ENCODE measurements around the gene PPP1R9A. TPM values are rescaled to one million over a fixed set of nuclear protein-coding genes. Genes with fewer than 3 reads are reported as not detected.
"Not testable (repeated sequence)": the region's sequence is repeated elsewhere in the genome, so short reads cannot be mapped to it uniquely, and the experiment has no call there.

PPP1R9A gene
- total and polyA plus RNA-seq, 4 donors, result 2.2 to 59.1 (median 14.6) TPM

DNA sequence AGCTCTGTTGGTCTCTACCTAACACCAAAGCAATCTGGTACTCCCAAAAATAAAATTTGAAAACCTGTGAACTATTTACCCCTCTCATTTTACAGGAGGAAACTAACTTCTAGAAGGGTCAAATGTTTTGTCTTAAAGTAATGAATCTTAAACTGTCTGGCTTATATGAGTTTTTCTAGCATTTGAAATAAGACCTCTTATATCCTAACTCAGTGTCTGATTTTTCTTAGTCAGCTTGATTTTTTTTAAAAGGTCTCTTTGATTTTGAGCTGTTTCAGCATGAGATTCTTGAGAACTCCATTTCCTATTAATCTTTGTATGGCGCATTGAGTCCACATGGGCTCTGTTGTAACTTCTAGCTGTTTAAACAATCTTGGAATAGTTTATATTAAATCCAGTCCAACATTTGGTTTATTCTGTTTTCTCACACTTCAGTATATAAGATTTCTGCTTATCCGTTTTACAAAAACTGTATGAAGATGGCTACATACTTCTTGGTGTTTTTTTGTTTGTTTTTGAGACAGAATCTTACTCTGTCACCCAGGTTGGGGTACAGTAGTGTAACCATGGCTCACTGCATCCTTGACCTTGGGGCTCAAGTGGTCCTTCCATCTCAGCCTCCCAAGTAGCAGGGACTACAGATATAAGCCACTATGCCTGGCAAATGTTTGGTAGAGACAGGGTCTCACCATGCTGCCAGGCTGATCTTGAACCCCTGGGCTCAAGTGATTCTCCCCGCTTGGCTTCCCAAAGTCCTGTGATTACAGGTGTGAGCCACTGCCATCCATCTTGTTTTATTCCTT, 91.1 kb downstream of the PPP1R9A start:
- Histone ChIP-seq H3K27ac (ENCODE audit: low read depth in 1 of 2, low read length in 1 of 2) (peak overlapping the region in 1 of 2 donors; percentile 52), H3K4me1 (ENCODE audit: control insufficient read depth in 5 of 5, insufficient read depth in 5 of 5, low read length in 5 of 5) (peaks cover 2 to 9% (median 6%) of the 10 kb centered on the region in 5 donors), H3K9ac (ENCODE audit: insufficient read depth in 1 of 2, low read length in 2 of 2) (no peak overlapping the region), H3K36me3 (ENCODE audit: control insufficient read depth in 4 of 4, insufficient read depth in 4 of 4, low read length in 4 of 4) (no peaks in the 10 kb centered on the region), H3K4me3 (no peak overlapping the region), H3K27me3 (ENCODE audit: control insufficient read depth in 3 of 3, insufficient read depth in 3 of 3, low read length in 2 of 3) (no peaks in the 10 kb centered on the region), H3K9me3 (ENCODE audit: control insufficient read depth in 4 of 4, insufficient read depth in 3 of 4, low read length in 3 of 4) (no peaks in the 10 kb centered on the region)
- WGBS, 2 donors, result 64 to 73% methylated on average over 3 of the region's 3 CpGs
- TF ChIP-seq, protein P1, sequence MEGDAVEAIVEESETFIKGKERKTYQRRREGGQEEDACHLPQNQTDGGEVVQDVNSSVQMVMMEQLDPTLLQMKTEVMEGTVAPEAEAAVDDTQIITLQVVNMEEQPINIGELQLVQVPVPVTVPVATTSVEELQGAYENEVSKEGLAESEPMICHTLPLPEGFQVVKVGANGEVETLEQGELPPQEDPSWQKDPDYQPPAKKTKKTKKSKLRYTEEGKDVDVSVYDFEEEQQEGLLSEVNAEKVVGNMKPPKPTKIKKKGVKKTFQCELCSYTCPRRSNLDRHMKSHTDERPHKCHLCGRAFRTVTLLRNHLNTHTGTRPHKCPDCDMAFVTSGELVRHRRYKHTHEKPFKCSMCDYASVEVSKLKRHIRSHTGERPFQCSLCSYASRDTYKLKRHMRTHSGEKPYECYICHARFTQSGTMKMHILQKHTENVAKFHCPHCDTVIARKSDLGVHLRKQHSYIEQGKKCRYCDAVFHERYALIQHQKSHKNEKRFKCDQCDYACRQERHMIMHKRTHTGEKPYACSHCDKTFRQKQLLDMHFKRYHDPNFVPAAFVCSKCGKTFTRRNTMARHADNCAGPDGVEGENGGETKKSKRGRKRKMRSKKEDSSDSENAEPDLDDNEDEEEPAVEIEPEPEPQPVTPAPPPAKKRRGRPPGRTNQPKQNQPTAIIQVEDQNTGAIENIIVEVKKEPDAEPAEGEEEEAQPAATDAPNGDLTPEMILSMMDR (IDR thresholded peaks at IDR 0.05; ENCODE audit: control extremely low read depth, extremely low read depth), result no peak
- ATAC-seq (ENCODE audit: insufficient read depth, low FRiP score), result no peak
- peak in 2 of 3 donors; percentile 46 to 68 for DNase-seq

DNA sequence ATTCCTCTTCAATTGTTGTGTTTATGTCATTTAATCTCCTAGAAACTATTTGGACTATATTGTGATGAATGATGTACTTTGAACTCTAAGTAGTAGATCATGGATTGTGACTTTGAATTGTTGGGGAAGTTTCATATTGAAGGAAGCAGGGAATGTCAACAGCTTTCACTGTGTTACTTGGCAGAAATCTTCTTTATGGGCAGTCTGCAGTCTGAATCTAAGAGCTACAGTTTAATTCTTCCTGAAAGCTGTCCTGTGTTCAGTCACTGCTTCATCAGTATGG, 91.6 kb downstream of the PPP1R9A start:
- Histone ChIP-seq H3K9me3 (ENCODE audit: control insufficient read depth in 4 of 4, insufficient read depth in 3 of 4, low read length in 3 of 4) (no peaks in the 10 kb centered on the region), H3K9ac (ENCODE audit: insufficient read depth in 1 of 2, low read length in 2 of 2) (no peak overlapping the region), H3K27me3 (ENCODE audit: control insufficient read depth in 3 of 3, insufficient read depth in 3 of 3, low read length in 2 of 3) (no peaks in the 10 kb centered on the region), H3K4me1 (ENCODE audit: control insufficient read depth in 5 of 5, insufficient read depth in 5 of 5, low read length in 5 of 5) (peaks cover 2 to 9% (median 6%) of the 10 kb centered on the region in 5 donors), H3K4me3 (no peak overlapping the region), H3K36me3 (ENCODE audit: control insufficient read depth in 4 of 4, insufficient read depth in 4 of 4, low read length in 4 of 4) (no peaks in the 10 kb centered on the region), H3K27ac (ENCODE audit: low read depth in 1 of 2, low read length in 1 of 2) (no peak overlapping the region)
- ATAC-seq (ENCODE audit: insufficient read depth, low FRiP score) (no peak), DNase-seq (peak in 1 of 3 donors; percentile 12)
- TF ChIP-seq, protein P1 (IDR thresholded peaks at IDR 0.05; ENCODE audit: control extremely low read depth, extremely low read depth), result no peak

DNA sequence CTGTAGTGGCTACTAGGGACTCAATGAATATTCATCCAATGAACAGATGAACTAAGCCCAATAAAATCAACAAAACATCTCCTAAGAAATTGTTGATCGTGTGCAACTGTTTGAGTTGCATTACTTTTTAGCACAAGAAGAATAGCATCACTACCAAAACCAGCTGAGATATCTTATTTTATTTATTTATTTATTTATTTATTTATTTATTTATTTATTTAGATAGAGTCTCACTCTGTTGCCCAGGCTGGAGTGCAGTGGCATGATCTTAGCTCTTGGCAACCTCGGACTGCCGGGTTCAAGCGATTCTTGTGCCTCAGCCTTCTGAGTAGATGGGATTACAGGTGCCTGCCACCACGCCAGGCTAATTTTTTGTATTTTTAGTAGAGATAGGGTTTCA, 92.2 kb downstream of the PPP1R9A start:
- H3K27me3 ChIP-seq (ENCODE audit: control insufficient read depth in 3 of 3, insufficient read depth in 3 of 3, low read length in 2 of 3); H3K9me3 ChIP-seq (ENCODE audit: control insufficient read depth in 4 of 4, insufficient read depth in 3 of 4, low read length in 3 of 4); DNase-seq; ATAC-seq (ENCODE audit: insufficient read depth, low FRiP score); H3K4me1 ChIP-seq (ENCODE audit: control insufficient read depth in 5 of 5, insufficient read depth in 5 of 5, low read length in 5 of 5); H3K4me3 ChIP-seq; H3K9ac ChIP-seq (ENCODE audit: insufficient read depth in 1 of 2, low read length in 2 of 2); H3K36me3 ChIP-seq (ENCODE audit: control insufficient read depth in 4 of 4, insufficient read depth in 4 of 4, low read length in 4 of 4); H3K27ac ChIP-seq (ENCODE audit: low read depth in 1 of 2, low read length in 1 of 2): not testable (repeated sequence)
- 95 to 96% methylated on average over 5 of the region's 5 CpGs for WGBS, 2 donors

DNA sequence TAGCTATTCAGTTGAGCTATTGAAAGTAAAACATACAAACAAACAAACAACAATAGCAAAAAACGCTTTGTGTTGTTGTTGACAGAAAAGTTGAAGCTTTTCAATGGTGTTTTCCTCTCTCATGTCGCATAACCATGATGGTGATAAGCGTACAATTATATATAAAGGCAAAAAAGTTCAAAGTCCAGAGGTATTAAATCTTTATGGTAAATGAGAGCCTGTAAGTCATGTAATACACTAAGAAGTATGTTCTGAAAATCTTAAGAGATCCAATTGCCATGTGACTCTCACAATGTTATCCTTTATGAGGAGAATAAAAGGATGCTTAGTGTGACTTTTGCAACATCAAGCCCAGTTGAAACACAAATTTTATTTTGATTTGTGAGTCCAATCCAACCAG, 93.9 kb downstream of the PPP1R9A start:
- no peaks in the 10 kb centered on the region for H3K9me3 ChIP-seq (ENCODE audit: control insufficient read depth in 4 of 4, insufficient read depth in 3 of 4, low read length in 3 of 4)
- TF ChIP-seq, protein P1 (IDR thresholded peaks at IDR 0.05; ENCODE audit: control extremely low read depth, extremely low read depth), result no peak
- peaks cover 2 to 9% (median 6%) of the 10 kb centered on the region in 5 donors for H3K4me1 ChIP-seq (ENCODE audit: control insufficient read depth in 5 of 5, insufficient read depth in 5 of 5, low read length in 5 of 5)
- H3K4me3 ChIP-seq, result no peak overlapping the region
- H3K27ac ChIP-seq (ENCODE audit: low read depth in 1 of 2, low read length in 1 of 2), result no peak overlapping the region
- ATAC-seq (ENCODE audit: insufficient read depth, low FRiP score), result no peak
- H3K9ac ChIP-seq (ENCODE audit: insufficient read depth in 1 of 2, low read length in 2 of 2), result no peak overlapping the region
- no peaks in the 10 kb centered on the region for H3K27me3 ChIP-seq (ENCODE audit: control insufficient read depth in 3 of 3, insufficient read depth in 3 of 3, low read length in 2 of 3)
- no peaks in the 10 kb centered on the region for H3K36me3 ChIP-seq (ENCODE audit: control insufficient read depth in 4 of 4, insufficient read depth in 4 of 4, low read length in 4 of 4)
- DNase-seq, result no peak
- 88 to 95% methylated on average over 3 of the region's 3 CpGs for WGBS, 2 donors

Data from lung (tissue), 12 donors.